ENCODE data around the gene LILRA6. TPM values are rescaled to one million over a fixed set of nuclear protein-coding genes. Genes with fewer than 3 reads are reported as not detected.
"Not testable (repeated sequence)": the region's sequence is repeated elsewhere in the genome, so short reads cannot be mapped to it uniquely, and the experiment has no call there.

The LILRA6 gene
- polyA plus RNA-seq, 1 donor from 2014 or later, result not detected

- no peak overlapping the region for H2AFZ ChIP-seq (ENCODE audit: low read depth, low read length)
- H3K36me3 ChIP-seq (ENCODE audit: insufficient read depth, low read length), result no peaks in the 10 kb centered on the region
- no peak overlapping the region for H3K4me2 ChIP-seq (ENCODE audit: low read length)
- no peak overlapping the region for H3K27ac ChIP-seq (ENCODE audit: low read length)
- no peaks in the 10 kb centered on the region for H4K20me1 ChIP-seq (ENCODE audit: insufficient read depth)
- H3K9me2 ChIP-seq (ENCODE audit: insufficient read depth, low read length), result no peaks in the 10 kb centered on the region
- no peaks in the 10 kb centered on the region for H3F3A ChIP-seq (ENCODE audit: insufficient read depth, low read length, poor library complexity, severe bottlenecking)
- no peaks in the 10 kb centered on the region for H3K79me2 ChIP-seq (replicated peaks; ENCODE audit: insufficient read depth, low read length)
- no peak overlapping the region for H3K9ac ChIP-seq (ENCODE audit: low read length)
- H3K9me3 ChIP-seq (ENCODE audit: low read length), result no peaks in the 10 kb centered on the region
- no peaks in the 10 kb centered on the region for H3K27me3 ChIP-seq (ENCODE audit: insufficient read depth, low read depth, low read length)
- no peak overlapping the region for H3K4me3 ChIP-seq (ENCODE audit: low read length)
- TF ChIP-seq EZH2 (IDR thresholded peaks at IDR 0.05; ENCODE audit: borderline replicate concordance, insufficient read depth, low read length, poor library complexity, severe bottlenecking) (no peak), RAD21 (conservative IDR thresholded peaks at IDR 0.05) (no peak), EP300 (conservative IDR thresholded peaks at IDR 0.05; ENCODE audit: poor library complexity, severe bottlenecking) (no peak), TAF1 (IDR thresholded peaks at IDR 0.05; ENCODE audit: low read depth) (no peak)
- TF ChIP-seq, protein P1, sequence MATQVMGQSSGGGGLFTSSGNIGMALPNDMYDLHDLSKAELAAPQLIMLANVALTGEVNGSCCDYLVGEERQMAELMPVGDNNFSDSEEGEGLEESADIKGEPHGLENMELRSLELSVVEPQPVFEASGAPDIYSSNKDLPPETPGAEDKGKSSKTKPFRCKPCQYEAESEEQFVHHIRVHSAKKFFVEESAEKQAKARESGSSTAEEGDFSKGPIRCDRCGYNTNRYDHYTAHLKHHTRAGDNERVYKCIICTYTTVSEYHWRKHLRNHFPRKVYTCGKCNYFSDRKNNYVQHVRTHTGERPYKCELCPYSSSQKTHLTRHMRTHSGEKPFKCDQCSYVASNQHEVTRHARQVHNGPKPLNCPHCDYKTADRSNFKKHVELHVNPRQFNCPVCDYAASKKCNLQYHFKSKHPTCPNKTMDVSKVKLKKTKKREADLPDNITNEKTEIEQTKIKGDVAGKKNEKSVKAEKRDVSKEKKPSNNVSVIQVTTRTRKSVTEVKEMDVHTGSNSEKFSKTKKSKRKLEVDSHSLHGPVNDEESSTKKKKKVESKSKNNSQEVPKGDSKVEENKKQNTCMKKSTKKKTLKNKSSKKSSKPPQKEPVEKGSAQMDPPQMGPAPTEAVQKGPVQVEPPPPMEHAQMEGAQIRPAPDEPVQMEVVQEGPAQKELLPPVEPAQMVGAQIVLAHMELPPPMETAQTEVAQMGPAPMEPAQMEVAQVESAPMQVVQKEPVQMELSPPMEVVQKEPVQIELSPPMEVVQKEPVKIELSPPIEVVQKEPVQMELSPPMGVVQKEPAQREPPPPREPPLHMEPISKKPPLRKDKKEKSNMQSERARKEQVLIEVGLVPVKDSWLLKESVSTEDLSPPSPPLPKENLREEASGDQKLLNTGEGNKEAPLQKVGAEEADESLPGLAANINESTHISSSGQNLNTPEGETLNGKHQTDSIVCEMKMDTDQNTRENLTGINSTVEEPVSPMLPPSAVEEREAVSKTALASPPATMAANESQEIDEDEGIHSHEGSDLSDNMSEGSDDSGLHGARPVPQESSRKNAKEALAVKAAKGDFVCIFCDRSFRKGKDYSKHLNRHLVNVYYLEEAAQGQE (IDR thresholded peaks at IDR 0.05; ENCODE audit: borderline replicate concordance), result no peak
Measured at GRCh38 chr19:54229146-54229545, 13.4 kb downstream of the LILRA6 start.

DNA sequence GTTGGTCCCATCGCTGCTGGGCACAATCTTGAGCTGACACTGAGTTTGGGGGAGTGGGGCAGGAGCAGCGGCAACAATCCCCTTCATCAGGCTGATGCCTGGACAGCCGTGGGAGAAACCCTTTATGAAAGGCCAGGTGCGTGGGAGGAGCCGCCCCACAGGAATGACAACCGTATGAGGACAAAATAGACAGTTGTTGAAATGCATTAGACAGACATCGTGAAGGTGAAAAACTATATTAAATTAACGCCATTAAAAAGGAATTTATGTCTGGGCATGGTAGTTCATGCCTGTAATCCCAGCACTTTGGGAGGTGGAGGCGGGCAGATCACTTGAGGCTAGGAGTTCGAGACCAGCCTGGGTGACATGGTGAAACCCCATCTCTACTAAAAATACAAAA lies 18.0 kb downstream of the LILRA6 start:
- H2AFZ ChIP-seq (ENCODE audit: low read depth, low read length); H3K4me3 ChIP-seq (ENCODE audit: low read length); H3K9me2 ChIP-seq (ENCODE audit: insufficient read depth, low read length); H3K27me3 ChIP-seq (ENCODE audit: insufficient read depth, low read depth, low read length); H4K20me1 ChIP-seq (ENCODE audit: insufficient read depth); H3K36me3 ChIP-seq (ENCODE audit: insufficient read depth, low read length); H3K4me2 ChIP-seq (ENCODE audit: low read length); H3K9ac ChIP-seq (ENCODE audit: low read length); H3F3A ChIP-seq (ENCODE audit: insufficient read depth, low read length, poor library complexity, severe bottlenecking); H3K79me2 ChIP-seq (replicated peaks; ENCODE audit: insufficient read depth, low read length); H3K9me3 ChIP-seq (ENCODE audit: low read length); H3K27ac ChIP-seq (ENCODE audit: low read length): not testable (repeated sequence)

GRCh38 chr19:54223937-54224281 lies 18.7 kb downstream of the LILRA6 start:
- H3K9me3 ChIP-seq (ENCODE audit: low read length); H3K9ac ChIP-seq (ENCODE audit: low read length); H3K27me3 ChIP-seq (ENCODE audit: insufficient read depth, low read depth, low read length); H3K36me3 ChIP-seq (ENCODE audit: insufficient read depth, low read length); H3K4me3 ChIP-seq (ENCODE audit: low read length); H3K79me2 ChIP-seq (replicated peaks; ENCODE audit: insufficient read depth, low read length); H3K4me2 ChIP-seq (ENCODE audit: low read length); H3K9me2 ChIP-seq (ENCODE audit: insufficient read depth, low read length); H2AFZ ChIP-seq (ENCODE audit: low read depth, low read length); H3F3A ChIP-seq (ENCODE audit: insufficient read depth, low read length, poor library complexity, severe bottlenecking); H3K27ac ChIP-seq (ENCODE audit: low read length); H4K20me1 ChIP-seq (ENCODE audit: insufficient read depth): not testable (repeated sequence)

GRCh38 chr19:54223277-54223936 lies 19.2 kb downstream of the LILRA6 start:
- not testable (repeated sequence) for H3K27ac ChIP-seq (ENCODE audit: low read length); H3K9me2 ChIP-seq (ENCODE audit: insufficient read depth, low read length); H4K20me1 ChIP-seq (ENCODE audit: insufficient read depth); H3K4me2 ChIP-seq (ENCODE audit: low read length); H3K79me2 ChIP-seq (replicated peaks; ENCODE audit: insufficient read depth, low read length); H3F3A ChIP-seq (ENCODE audit: insufficient read depth, low read length, poor library complexity, severe bottlenecking); H3K9me3 ChIP-seq (ENCODE audit: low read length); H3K9ac ChIP-seq (ENCODE audit: low read length); H2AFZ ChIP-seq (ENCODE audit: low read depth, low read length); H3K36me3 ChIP-seq (ENCODE audit: insufficient read depth, low read length); H3K4me3 ChIP-seq (ENCODE audit: low read length); H3K27me3 ChIP-seq (ENCODE audit: insufficient read depth, low read depth, low read length)

GRCh38 chr19:54222474-54223276 lies 19.9 kb downstream of the LILRA6 start, which contains the start of gene LILRB3:
Gene LILRB3 (minus strand): TSS chr19:54223007. CDS start chr19:54222976, 31 bp downstream.
- not testable (repeated sequence) for H3K4me2 ChIP-seq (ENCODE audit: low read length); H3K9me3 ChIP-seq (ENCODE audit: low read length); H3F3A ChIP-seq (ENCODE audit: insufficient read depth, low read length, poor library complexity, severe bottlenecking); H4K20me1 ChIP-seq (ENCODE audit: insufficient read depth); H2AFZ ChIP-seq (ENCODE audit: low read depth, low read length); H3K79me2 ChIP-seq (replicated peaks; ENCODE audit: insufficient read depth, low read length); H3K4me3 ChIP-seq (ENCODE audit: low read length); H3K9me2 ChIP-seq (ENCODE audit: insufficient read depth, low read length); H3K9ac ChIP-seq (ENCODE audit: low read length); H3K36me3 ChIP-seq (ENCODE audit: insufficient read depth, low read length); H3K27me3 ChIP-seq (ENCODE audit: insufficient read depth, low read depth, low read length); H3K27ac ChIP-seq (ENCODE audit: low read length)

GRCh38 chr19:54221947-54222346 lies 20.6 kb downstream of the LILRA6 start:
- H3K9me2 ChIP-seq (ENCODE audit: insufficient read depth, low read length); H3K4me2 ChIP-seq (ENCODE audit: low read length): not testable (repeated sequence)

More at GRCh38 chr19:54221947-54222346, 20.6 kb downstream of the LILRA6 start:
- not testable (repeated sequence) for H3K36me3 ChIP-seq (ENCODE audit: insufficient read depth, low read length); H3K9ac ChIP-seq (ENCODE audit: low read length); H2AFZ ChIP-seq (ENCODE audit: low read depth, low read length); H3K9me3 ChIP-seq (ENCODE audit: low read length); H3K79me2 ChIP-seq (replicated peaks; ENCODE audit: insufficient read depth, low read length); H3K4me3 ChIP-seq (ENCODE audit: low read length); H4K20me1 ChIP-seq (ENCODE audit: insufficient read depth); H3F3A ChIP-seq (ENCODE audit: insufficient read depth, low read length, poor library complexity, severe bottlenecking); H3K27ac ChIP-seq (ENCODE audit: low read length); H3K27me3 ChIP-seq (ENCODE audit: insufficient read depth, low read depth, low read length)
